GM10266 (cell line): Measurements from ENCODE around the gene ACAP1.

Experiments used
- DNase-seq: peaks from one replicate; pipeline ENCODE4 v3.0.0; 2012; ENCODE audit errors: extremely low spot score
- CTCF ChIP-seq: IDR thresholded peaks from 2 replicates; pipeline ENCODE4 v1.5.1; 2012; ENCODE audit warnings: mild to moderate bottlenecking, low read depth; ENCODE audit not compliant: control insufficient read depth, insufficient read depth; ENCODE audit errors: missing control alignments

Gene ACAP1

DNA sequence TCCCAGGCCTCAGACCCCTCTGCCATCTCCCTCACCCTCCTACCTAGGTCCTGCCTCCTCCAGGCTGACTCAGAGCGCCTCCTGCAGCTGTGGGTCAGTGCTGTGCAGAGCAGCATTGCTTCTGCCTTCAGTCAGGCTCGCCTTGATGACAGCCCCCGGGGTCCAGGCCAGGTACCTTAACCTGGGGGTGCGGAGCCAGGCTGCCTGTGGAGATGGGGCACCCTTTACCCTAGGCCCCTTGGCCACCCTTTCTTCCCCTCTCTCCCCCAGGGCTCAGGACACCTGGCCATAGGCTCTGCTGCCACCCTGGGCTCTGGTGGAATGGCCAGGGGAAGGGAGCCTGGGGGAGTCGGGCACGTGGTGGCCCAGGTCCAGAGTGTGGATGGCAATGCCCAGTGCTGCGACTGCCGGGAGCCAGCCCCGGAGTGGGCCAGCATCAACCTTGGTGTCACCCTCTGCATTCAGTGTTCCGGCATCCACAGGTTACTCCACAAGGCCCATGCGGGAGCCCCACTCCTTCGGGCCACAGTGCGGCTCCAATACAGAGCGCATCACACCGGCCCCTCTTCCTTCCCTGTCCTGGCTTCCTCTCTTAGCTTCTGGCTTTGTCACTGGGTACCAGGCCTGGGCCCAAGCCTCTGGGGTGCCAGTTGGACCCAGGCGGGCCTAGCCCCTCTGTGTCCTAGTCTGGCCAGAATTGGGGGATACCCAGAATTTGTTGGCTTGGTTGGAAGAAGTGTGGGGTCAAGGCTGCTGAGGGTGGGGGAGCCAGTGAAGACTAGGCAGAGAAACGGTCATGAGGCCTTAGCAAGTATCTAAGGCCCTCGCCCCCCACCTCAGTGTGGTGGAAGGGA is 10.7 kb downstream of the ACAP1 start:
- no peak for TF ChIP-seq CTCF
- DNase-seq = no peak

- no peak for DNase-seq
- no peak for TF ChIP-seq CTCF
Observed at GRCh38 chr17:7347630-7348477, 11.5 kb downstream of the ACAP1 start.

DNA sequence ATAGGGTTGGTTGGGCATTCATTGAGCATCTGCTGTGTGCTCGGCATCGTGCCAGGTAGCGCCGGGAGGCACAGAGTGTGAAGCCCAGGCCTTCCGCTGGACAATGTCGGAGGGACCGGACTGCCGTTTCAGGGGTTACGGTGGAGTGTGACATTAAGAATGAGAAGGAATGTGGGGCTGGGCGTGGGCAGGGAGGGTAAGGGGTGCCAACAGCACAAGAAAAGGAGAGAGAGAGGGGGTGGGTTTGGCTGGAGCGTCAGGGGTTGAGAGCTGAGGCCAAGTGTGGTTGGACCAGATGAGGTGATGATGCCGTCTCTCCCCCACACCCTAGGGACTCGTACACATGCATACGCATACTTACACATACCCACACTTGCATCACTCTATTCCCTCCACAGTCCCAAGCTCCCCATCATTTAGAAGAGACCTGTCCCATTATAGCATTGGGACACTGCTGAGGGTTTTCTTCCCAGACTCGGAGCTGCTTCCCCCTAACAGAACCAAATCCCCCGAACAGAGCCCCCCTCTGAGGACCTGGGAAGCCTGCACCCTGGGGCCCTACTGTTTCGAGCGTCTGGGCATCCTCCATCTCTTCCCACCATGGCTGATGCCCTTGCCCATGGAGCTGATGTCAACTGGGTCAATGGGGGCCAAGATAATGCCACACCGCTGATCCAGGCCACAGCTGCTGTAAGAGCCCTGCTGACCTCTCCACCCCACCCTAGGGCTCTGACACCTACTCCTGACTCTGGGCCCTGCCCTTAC is 12.3 kb downstream of the ACAP1 start:
- DNase-seq = no peak
- TF ChIP-seq CTCF = no peak

- TF ChIP-seq CTCF = no peak
- peak; percentile 96 for DNase-seq
Observed at GRCh38 chr17:7351665-7352502, 15.6 kb downstream of the ACAP1 start, which contains the start of gene KCTD11. TSS of gene KCTD11 (plus strand) at chr17:7352162.

- TF ChIP-seq CTCF = peak; percentile 49
- DNase-seq = no peak
Observed at GRCh38 chr17:7352503-7352889, 16.2 kb downstream of the ACAP1 start.

DNA sequence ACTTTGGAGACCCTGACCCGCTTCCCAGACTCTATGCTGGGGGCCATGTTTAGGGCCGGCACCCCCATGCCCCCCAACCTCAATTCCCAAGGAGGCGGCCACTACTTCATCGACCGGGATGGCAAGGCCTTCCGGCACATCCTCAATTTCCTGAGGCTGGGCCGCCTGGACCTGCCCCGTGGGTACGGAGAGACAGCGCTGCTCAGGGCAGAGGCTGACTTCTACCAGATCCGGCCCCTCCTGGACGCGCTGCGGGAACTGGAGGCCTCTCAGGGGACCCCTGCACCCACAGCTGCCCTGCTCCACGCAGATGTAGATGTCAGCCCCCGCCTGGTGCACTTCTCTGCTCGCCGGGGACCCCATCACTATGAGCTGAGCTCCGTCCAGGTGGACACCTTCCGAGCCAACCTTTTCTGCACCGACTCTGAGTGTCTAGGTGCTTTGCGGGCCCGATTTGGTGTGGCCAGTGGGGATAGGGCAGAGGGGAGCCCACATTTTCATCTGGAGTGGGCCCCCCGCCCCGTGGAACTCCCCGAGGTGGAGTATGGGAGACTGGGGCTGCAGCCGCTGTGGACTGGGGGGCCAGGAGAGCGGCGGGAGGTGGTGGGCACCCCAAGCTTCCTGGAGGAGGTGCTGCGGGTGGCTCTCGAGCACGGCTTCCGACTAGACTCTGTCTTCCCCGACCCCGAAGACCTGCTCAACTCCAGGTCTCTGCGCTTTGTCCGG is 16.7 kb downstream of the ACAP1 start:
- no peak for TF ChIP-seq CTCF
- no peak for DNase-seq
